Measurements from ENCODE around the gene RANBP10. TPM values are rescaled to one million over a fixed set of nuclear protein-coding genes. Genes with fewer than 3 reads are reported as not detected.

RANBP10 gene
- total and polyA plus RNA-seq, 9 of the 15 experiments (the other 6 are each of a cell fraction or from before 2014, with no cell fraction given) = 0.61 to 19.3 (median 5.9) TPM

DNA sequence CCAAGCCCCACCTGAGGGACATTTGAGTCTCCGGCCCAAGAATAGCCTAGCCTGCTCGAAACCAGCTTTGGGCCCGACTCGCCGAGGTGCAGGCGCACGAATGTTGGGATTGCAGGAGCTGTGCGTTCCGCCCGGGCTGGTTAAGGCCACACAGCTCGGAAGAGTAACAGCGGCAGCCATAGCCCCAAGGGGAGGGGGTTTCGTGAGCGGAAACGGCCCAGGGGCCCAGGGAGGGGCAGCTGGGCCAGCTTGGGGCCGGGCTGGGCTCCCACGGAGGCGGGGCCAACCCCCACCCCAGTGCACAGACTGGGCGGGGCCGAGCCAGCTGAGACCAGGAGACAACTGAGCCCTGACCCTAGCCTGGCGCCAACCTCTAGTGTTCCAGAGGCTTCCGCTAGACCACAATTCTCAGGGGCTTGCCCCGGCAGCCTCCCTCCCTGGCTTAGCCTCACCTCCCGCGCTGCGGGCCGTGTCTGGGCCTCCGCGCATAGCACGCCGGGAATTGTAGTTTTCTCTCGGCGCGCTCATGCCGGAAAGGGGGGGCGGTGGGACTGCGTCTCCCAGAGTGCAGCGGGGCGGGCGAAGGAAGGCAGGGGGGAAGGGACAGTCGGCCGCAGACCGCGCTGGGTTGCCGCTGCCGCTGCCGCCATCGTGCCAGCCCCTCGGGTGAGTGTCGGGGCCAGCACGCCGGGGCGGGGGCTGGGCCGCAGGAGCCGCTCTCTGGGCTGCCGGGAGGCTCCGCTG is 40.1 kb upstream of the RANBP10 start, which contains the start of gene NUTF2 (continued):
- TF ChIP-seq, protein P1, sequence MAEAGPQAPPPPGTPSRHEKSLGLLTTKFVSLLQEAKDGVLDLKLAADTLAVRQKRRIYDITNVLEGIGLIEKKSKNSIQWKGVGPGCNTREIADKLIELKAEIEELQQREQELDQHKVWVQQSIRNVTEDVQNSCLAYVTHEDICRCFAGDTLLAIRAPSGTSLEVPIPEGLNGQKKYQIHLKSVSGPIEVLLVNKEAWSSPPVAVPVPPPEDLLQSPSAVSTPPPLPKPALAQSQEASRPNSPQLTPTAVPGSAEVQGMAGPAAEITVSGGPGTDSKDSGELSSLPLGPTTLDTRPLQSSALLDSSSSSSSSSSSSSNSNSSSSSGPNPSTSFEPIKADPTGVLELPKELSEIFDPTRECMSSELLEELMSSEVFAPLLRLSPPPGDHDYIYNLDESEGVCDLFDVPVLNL (CRISPR knock-in tag; IDR thresholded peaks at IDR 0.05; ENCODE audit: low read depth) = no peak
- TF ChIP-seq NCOA6 (IDR thresholded peaks at IDR 0.05) (no peak), HOXB6 (CRISPR knock-in tag; IDR thresholded peaks at IDR 0.05; ENCODE audit: borderline replicate concordance) (no peak), ETV6 (IDR thresholded peaks at IDR 0.05; ENCODE audit: borderline replicate concordance in 1 of 2, low read depth in 2 of 2, low read length in 1 of 2) (peak in 1 of 2 experiments; percentile 33; a peak in 1 of 4 replicates), ETV6 (CRISPR knock-in tag; IDR thresholded peaks at IDR 0.05; ENCODE audit: borderline replicate concordance) (no peak), MXI1 (IDR thresholded peaks at IDR 0.05; ENCODE audit: low read depth, low read length) (no peak), CBX8 (IDR thresholded peaks at IDR 0.05; ENCODE audit: borderline replicate concordance, extremely low read depth, low read depth, low read length, poor library complexity, severe bottlenecking) (no peak), DIDO1 (tag; IDR thresholded peaks at IDR 0.05; ENCODE audit: low read depth) (peak; percentile 38; the same call in 1 of the 2 replicates), SMARCA5 (IDR thresholded peaks at IDR 0.05) (no peak), ELF2 (CRISPR knock-in tag; IDR thresholded peaks at IDR 0.05) (no peak), MYC (IDR thresholded peaks at IDR 0.05; ENCODE audit: low read depth, low read length) (no peak; the same call in 1 of the 2 replicates), MYC (CRISPR knock-in tag; IDR thresholded peaks at IDR 0.05; ENCODE audit: borderline replicate concordance, low read depth) (peak; percentile 38; the same call in 1 of the 2 replicates), JUN (IDR thresholded peaks at IDR 0.05; ENCODE audit: borderline replicate concordance, low read depth, low read length) (peak; percentile 43; the same call in 1 of the 2 replicates), JUN (CRISPR knock-in tag; IDR thresholded peaks at IDR 0.05; ENCODE audit: borderline replicate concordance) (no peak)
- TF ChIP-seq, protein P2, sequence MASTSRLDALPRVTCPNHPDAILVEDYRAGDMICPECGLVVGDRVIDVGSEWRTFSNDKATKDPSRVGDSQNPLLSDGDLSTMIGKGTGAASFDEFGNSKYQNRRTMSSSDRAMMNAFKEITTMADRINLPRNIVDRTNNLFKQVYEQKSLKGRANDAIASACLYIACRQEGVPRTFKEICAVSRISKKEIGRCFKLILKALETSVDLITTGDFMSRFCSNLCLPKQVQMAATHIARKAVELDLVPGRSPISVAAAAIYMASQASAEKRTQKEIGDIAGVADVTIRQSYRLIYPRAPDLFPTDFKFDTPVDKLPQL (IDR thresholded peaks at IDR 0.05; ENCODE audit: extremely low read depth, insufficient read length) = no peak
- TF ChIP-seq, protein P3, sequence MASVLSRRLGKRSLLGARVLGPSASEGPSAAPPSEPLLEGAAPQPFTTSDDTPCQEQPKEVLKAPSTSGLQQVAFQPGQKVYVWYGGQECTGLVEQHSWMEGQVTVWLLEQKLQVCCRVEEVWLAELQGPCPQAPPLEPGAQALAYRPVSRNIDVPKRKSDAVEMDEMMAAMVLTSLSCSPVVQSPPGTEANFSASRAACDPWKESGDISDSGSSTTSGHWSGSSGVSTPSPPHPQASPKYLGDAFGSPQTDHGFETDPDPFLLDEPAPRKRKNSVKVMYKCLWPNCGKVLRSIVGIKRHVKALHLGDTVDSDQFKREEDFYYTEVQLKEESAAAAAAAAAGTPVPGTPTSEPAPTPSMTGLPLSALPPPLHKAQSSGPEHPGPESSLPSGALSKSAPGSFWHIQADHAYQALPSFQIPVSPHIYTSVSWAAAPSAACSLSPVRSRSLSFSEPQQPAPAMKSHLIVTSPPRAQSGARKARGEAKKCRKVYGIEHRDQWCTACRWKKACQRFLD (CRISPR knock-in tag; IDR thresholded peaks at IDR 0.05) = peak; percentile 95
- TF ChIP-seq, protein P4, sequence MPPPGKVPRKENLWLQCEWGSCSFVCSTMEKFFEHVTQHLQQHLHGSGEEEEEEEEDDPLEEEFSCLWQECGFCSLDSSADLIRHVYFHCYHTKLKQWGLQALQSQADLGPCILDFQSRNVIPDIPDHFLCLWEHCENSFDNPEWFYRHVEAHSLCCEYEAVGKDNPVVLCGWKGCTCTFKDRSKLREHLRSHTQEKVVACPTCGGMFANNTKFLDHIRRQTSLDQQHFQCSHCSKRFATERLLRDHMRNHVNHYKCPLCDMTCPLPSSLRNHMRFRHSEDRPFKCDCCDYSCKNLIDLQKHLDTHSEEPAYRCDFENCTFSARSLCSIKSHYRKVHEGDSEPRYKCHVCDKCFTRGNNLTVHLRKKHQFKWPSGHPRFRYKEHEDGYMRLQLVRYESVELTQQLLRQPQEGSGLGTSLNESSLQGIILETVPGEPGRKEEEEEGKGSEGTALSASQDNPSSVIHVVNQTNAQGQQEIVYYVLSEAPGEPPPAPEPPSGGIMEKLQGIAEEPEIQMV (tag; conservative IDR thresholded peaks at IDR 0.05; ENCODE audit: low read depth) = no peak
- TF ChIP-seq, protein P5, sequence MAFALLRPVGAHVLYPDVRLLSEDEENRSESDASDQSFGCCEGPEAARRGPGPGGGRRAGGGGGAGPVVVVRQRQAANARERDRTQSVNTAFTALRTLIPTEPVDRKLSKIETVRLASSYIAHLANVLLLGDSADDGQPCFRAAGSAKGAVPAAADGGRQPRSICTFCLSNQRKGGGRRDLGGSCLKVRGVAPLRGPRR (CRISPR knock-in tag; IDR thresholded peaks at IDR 0.05) = 0 out of 2 replicates have a peak, but pooled peaks have one; percentile 36
- TF ChIP-seq, protein P6, sequence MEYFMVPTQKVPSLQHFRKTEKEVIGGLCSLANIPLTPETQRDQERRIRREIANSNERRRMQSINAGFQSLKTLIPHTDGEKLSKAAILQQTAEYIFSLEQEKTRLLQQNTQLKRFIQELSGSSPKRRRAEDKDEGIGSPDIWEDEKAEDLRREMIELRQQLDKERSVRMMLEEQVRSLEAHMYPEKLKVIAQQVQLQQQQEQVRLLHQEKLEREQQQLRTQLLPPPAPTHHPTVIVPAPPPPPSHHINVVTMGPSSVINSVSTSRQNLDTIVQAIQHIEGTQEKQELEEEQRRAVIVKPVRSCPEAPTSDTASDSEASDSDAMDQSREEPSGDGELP (CRISPR knock-in tag; IDR thresholded peaks at IDR 0.05; ENCODE audit: borderline replicate concordance) = peak; percentile 99
